ENCODE measurements around the gene PAN3. TPM values are rescaled to one million over a fixed set of nuclear protein-coding genes. Genes with fewer than 3 reads are reported as not detected.
A peak's percentile ranks its signal among the peaks of the same experiment; 100 is the strongest.

The PAN3 gene
- total and polyA plus RNA-seq, 2 of the 8 experiments (the other 6 are each of a cell fraction or from before 2014, with no cell fraction given) = 12.7 to 39.3 TPM

DNA sequence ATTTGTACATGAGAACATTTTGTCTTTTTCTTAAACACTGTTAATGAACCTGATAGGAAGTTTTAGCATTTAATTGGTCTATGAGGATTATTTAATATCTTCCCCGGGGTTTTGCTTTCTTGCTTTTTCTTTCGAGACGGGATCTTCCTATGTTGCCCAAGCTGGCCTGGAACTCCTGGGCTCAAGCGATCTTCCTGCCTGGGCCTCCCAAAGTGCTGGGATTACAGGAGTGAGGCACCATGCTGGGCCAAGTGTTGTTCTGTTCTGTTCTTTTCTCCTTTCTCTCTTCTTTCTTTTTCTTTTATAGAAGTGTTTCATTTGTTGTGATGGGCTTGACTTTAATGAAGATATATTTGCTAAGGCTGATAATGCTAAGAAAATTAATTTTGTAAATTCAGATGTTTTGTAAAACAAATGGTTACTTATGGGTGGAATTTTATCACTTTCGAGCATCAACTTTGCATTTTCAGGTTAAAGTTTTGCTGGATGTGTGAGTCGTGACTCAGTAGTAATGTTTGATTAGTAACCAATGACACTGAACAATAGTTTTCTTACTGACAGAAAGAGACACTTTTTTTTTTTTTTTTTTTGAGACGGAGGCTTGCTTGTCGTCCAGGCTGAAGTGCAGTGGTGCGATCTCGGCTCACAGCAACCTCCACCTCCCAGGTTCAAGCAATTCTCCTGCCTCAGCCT is 2.2 kb downstream of the PAN3 start:
- Histone ChIP-seq H4K5ac (ENCODE audit: insufficient read length, low read depth, low read length) (peak overlapping the region; percentile 80), H3K18ac (ENCODE audit: extremely low read depth, low read length) (peak overlapping the region; percentile 76; the same call in 1 of the 2 replicates), H2AFZ (ENCODE audit: low read length) (no peak overlapping the region), H2BK120ac (replicated peaks; ENCODE audit: low read depth, low read length) (peak overlapping the region; percentile 38), H3K27me3 (replicated peaks in 1 of 4; ENCODE audit: control insufficient read depth in 3 of 4, extremely low read depth in 1 of 4, insufficient read depth in 3 of 4, low read length in 3 of 4) (no peaks in the 10 kb centered on the region), H3K79me2 (ENCODE audit: control insufficient read depth in 1 of 2, insufficient read depth in 2 of 2, low read length in 2 of 2) (peaks cover 32 to 75% of the 10 kb centered on the region in 2 experiments), H3K27ac (ENCODE audit: low read depth, low read length) (no peak overlapping the region), H3K23me2 (ENCODE audit: low read depth, low read length) (peaks cover 6% of the 10 kb centered on the region; the same call in 1 of the 2 replicates), H3K9me3 (ENCODE audit: insufficient read depth in 2 of 2, low read depth in 1 of 2, low read length in 1 of 2) (no peaks in the 10 kb centered on the region), H2BK20ac (ENCODE audit: low read length) (no peak overlapping the region), H4K91ac (replicated peaks; ENCODE audit: insufficient read length, low read length) (no peak overlapping the region), H3K4me1 (replicated peaks in 1 of 4; ENCODE audit: control insufficient read depth in 3 of 4, insufficient read depth in 4 of 4, low read length in 3 of 4) (peaks cover 0 to 11% (median 6%) of the 10 kb centered on the region in 4 experiments; a peak in 5 of 7 replicates), H4K8ac (ENCODE audit: extremely low read depth, insufficient read depth, low read length) (no peak overlapping the region), H3K4ac (replicated peaks; ENCODE audit: insufficient read length, low read depth, low read length) (no peak overlapping the region), H3K4me2 (ENCODE audit: insufficient read depth in 1 of 2, low read depth in 2 of 2, low read length in 2 of 2) (peak overlapping the region; percentile 88 to 90), H3K14ac (ENCODE audit: insufficient read length) (no peak overlapping the region), H3K79me1 (ENCODE audit: low read depth, low read length) (no peaks in the 10 kb centered on the region; the same call in 1 of the 2 replicates), H3K9ac (replicated peaks in 1 of 4; ENCODE audit: extremely low read depth in 1 of 4, low read depth in 3 of 4, low read length in 3 of 4) (peak overlapping the region in 1 of 4 experiments; percentile 94; a peak in 2 of 7 replicates), H3K4me3 (ENCODE audit: extremely low read depth in 1 of 4, insufficient read depth in 2 of 4, low read depth in 3 of 4, low read length in 4 of 4) (peak overlapping the region; percentile 77 to 93 (median 92)), H3K56ac (replicated peaks; ENCODE audit: insufficient read length, low read depth, low read length) (no peak overlapping the region), H2BK5ac (ENCODE audit: low read depth, low read length) (0 out of 2 replicates have a peak overlapping the region, but pooled peaks have one; percentile 71), H4K20me1 (replicated peaks in 1 of 2; ENCODE audit: control insufficient read depth in 1 of 2, insufficient read depth in 2 of 2, low read length in 2 of 2) (peaks cover 0 to 7% of the 10 kb centered on the region in 2 experiments), H2BK12ac (ENCODE audit: low read depth, low read length) (0 out of 2 replicates have a peak overlapping the region, but pooled peaks have one; percentile 80), H2AK5ac (ENCODE audit: low read depth, low read length) (no peak overlapping the region), H2BK15ac (ENCODE audit: low read length) (no peak overlapping the region), H3K23ac (ENCODE audit: insufficient read length) (no peak overlapping the region), H3K36me3 (ENCODE audit: control insufficient read depth in 2 of 4, insufficient read depth in 4 of 4, low read length in 3 of 4) (no peaks in the 10 kb centered on the region)
- peak; percentile 42 for FAIRE-seq
- CTCF ChIA-PET (ENCODE audit: partially characterized antibody) = interaction anchor here (0.5 to 1.1 kb wide), 2 partner anchors 8 to 12 kb away, joined by 3 to 4 read pairs; no protein-coding TSS in a partner anchor
- WGBS, 2 experiments (ENCODE audit: extremely low coverage in 1 of 2, insufficient coverage in 1 of 2, insufficient read length in 1 of 2, insufficient replicate concordance in 2 of 2, low coverage in 1 of 2, low lambda C conversion rate in 2 of 2, missing lambda C conversion rate in 1 of 2) = 36% methylated on average over 10 of the region's 10 CpGs; no CpG with 5 or more reads in 1 of the 2 experiments
- no peak for DNase-seq (ENCODE audit: low read depth in 1 of 2, low spot score in 2 of 2)
- POLR2A ChIA-PET (ENCODE audit: partially characterized antibody) = interaction anchor here (0.7 to 1.9 kb wide), 4 partner anchors 9 to 33 kb away, joined by 3 to 9 read pairs (median 6); no protein-coding TSS in a partner anchor
- TF ChIP-seq HDAC6 (IDR thresholded peaks at IDR 0.05; ENCODE audit: low read depth, low read length) = no peak
- no peak for TF ChIP-seq CHD2 (IDR thresholded peaks at IDR 0.05; ENCODE audit: low read length)
- TF ChIP-seq, protein P1, sequence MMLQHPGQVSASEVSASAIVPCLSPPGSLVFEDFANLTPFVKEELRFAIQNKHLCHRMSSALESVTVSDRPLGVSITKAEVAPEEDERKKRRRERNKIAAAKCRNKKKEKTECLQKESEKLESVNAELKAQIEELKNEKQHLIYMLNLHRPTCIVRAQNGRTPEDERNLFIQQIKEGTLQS (IDR thresholded peaks at IDR 0.05; ENCODE audit: insufficient read depth, low read depth, low read length) = no peak
- no peak for TF ChIP-seq GABPA (IDR thresholded peaks at IDR 0.05; ENCODE audit: borderline replicate concordance, insufficient read depth, low read length)
- no peak for TF ChIP-seq JUN (IDR thresholded peaks at IDR 0.05; ENCODE audit: low read depth, low read length)
- TF ChIP-seq TAF7 (optimal IDR thresholded peaks at IDR 0.05; ENCODE audit: borderline replicate concordance, low read depth, low read length) = no peak
- no peak for TF ChIP-seq RAD21 (IDR thresholded peaks at IDR 0.05 in 1 of 2, conservative IDR thresholded peaks at IDR 0.05 in 1 of 2; ENCODE audit: low read depth in 2 of 2, low read length in 2 of 2)
- no peak for TF ChIP-seq SP4 (IDR thresholded peaks at IDR 0.05; ENCODE audit: low read length)
- TF ChIP-seq PHF8 (conservative IDR thresholded peaks at IDR 0.05; ENCODE audit: low read depth, low read length) = no peak
- TF ChIP-seq FOSL1 (IDR thresholded peaks at IDR 0.05; ENCODE audit: insufficient read depth, low read depth, low read length) = no peak
- no peak for TF ChIP-seq SUZ12 (IDR thresholded peaks at IDR 0.05; ENCODE audit: low read length)
